HG03139 (cell line): ENCODE results near the gene SLC29A2.
"Not testable (repeated sequence)": the region's sequence is repeated elsewhere in the genome, so short reads cannot be mapped to it uniquely, and the experiment has no call there.

ENCODE experiments used
- ATAC-seq: cut with Tn5 transposase; IDR thresholded peaks from one replicate; pipeline ENCODE4 v1.9.1; 2021; ENCODE audit not compliant: unreplicated experiment

SLC29A2 gene

GRCh38 chr11:66386171-66387069, 14.9 kb upstream of the SLC29A2 start:
- ATAC-seq: no peak

GRCh38 chr11:66384316-66384715, 12.8 kb upstream of the SLC29A2 start:
- not testable (repeated sequence) for ATAC-seq

GRCh38 chr11:66380264-66380663, 8.7 kb upstream of the SLC29A2 start:
- not testable (repeated sequence) for ATAC-seq

- not testable (repeated sequence) for ATAC-seq
These were observed 2.2 kb upstream of the SLC29A2 start for GRCh38 chr11:66373690-66374287.

- ATAC-seq: no peak
These were observed 1.7 kb upstream of the SLC29A2 start for GRCh38 chr11:66373265-66373664.

GRCh38 chr11:66369073-66369894, 2.3 kb downstream of the SLC29A2 start:
- ATAC-seq: no peak

- no peak for ATAC-seq
These were observed 3.1 kb downstream of the SLC29A2 start for GRCh38 chr11:66368484-66368883.

GRCh38 chr11:66367561-66368312, 3.8 kb downstream of the SLC29A2 start:
- no peak for ATAC-seq

GRCh38 chr11:66366844-66367477, 4.6 kb downstream of the SLC29A2 start:
- no peak for ATAC-seq

GRCh38 chr11:66365711-66366619, 5.6 kb downstream of the SLC29A2 start:
- no peak for ATAC-seq

GRCh38 chr11:66365166-66365565, 6.4 kb downstream of the SLC29A2 start:
- ATAC-seq: no peak

GRCh38 chr11:66363805-66364535, 7.6 kb downstream of the SLC29A2 start:
- ATAC-seq: no peak

GRCh38 chr11:66363187-66363601, 8.4 kb downstream of the SLC29A2 start:
- no peak for ATAC-seq

- ATAC-seq: no peak
These were observed 8.9 kb downstream of the SLC29A2 start for GRCh38 chr11:66362481-66363147.

GRCh38 chr11:66361502-66361941, 10.0 kb downstream of the SLC29A2 start:
- ATAC-seq: no peak

GRCh38 chr11:66360406-66361073, 11.0 kb downstream of the SLC29A2 start:
- ATAC-seq: no peak

GRCh38 chr11:66359662-66360087, 11.9 kb downstream of the SLC29A2 start:
- no peak for ATAC-seq
